ENCODE results near the gene ATP7B. TPM values are rescaled to one million over a fixed set of nuclear protein-coding genes. Genes with fewer than 3 reads are reported as not detected.
A peak's percentile ranks its signal among the peaks of the same experiment; 100 is the strongest.

ATP7B gene
- total RNA-seq, 1 experiment from 2014 or later: 11.6 TPM

DNA sequence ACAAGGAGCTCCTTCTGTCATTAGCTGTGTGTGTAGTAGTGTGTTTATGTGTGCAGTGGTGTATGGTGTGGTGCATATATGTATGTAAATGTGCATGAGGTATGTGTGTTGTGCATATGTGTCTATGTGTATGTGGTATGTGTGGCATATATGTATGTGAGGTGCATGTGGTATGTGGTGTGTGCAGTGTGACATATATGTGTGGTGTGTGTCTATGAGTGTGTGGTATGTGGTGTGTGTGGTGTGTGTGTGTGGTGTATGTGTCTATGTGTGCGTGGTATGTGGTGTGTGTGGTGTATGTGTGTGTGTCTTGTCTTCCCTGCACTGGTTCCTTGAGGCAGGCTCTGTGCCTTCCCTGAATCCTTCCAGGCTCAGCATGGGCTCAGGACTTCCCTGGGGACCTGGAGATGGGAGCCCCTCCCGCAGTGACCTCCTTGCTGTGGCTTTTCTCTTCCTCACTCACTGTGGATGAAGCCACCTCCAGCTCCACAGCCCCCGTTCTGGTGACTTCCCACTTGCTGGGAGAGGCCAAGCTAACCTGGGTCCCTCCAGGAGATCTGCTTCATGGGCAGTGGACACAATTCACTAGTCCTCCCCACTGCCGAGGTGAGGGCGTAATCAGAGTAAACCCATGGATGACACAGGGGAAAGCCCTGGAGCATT is 85.3 kb downstream of the ATP7B start:
- CTCF ChIA-PET: no interaction called here

DNA sequence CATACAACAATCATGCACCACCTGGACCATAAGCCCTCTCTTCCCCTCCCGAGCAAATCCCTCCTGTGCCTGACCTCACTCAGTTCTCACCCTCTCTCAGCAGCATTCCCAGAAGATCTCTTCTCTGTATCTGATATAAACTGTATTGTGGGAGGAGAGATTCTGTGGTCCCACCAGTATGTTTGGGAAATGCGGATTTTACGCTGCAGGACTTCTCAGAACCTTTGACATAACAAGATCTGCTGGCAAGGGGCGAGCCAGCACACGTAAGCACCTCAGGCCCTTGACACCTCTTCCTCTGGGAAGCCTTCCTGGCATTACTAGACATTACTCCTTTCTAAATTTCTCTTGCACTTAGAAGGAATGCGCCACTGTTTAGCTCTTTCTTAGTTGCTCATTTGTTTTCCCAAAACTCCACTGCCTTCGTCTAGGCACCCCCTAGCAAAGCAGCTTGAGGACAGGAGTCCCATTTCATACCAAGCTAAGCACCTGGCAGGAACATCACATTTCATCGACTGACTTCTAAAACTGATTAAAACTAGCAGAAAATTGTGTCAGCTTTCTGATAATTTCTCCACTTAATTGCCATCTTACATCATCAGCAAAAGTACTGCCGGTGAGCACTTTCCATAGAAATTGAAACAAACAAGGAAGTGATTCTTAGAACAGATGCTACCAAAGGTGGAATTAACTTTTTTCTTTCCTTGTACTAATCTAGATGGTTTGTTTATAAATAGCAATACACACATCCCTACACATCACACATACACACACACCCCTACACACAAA is 86.3 kb downstream of the ATP7B start:
- Mint-ChIP-seq H3K4me1 (no peaks in the 10 kb centered on the region), H3K9me3 (no peaks in the 10 kb centered on the region), H3K4me3 (no peak overlapping the region), H3K36me3 (no peaks in the 10 kb centered on the region), H3K27me3 (ENCODE audit: low read depth) (no peaks in the 10 kb centered on the region), H3K27ac (0 out of 2 replicates have a peak overlapping the region, but pooled peaks have one; percentile 15)
- ChIA-PET POLR2A (no interaction called here), CTCF (interaction anchor here (1.1 kb wide), 2 partner anchors 11 to 29 kb away, joined by 4 read pairs; no protein-coding TSS in a partner anchor)
- DNase-seq (ENCODE audit: low spot score) (no peak), ATAC-seq (no peak)
- TF ChIP-seq ZNF671 (CRISPR knock-in tag; IDR thresholded peaks at IDR 0.05) (no peak), RELA (CRISPR knock-in tag; IDR thresholded peaks at IDR 0.05; ENCODE audit: borderline replicate concordance) (no peak), FOXJ3 (CRISPR knock-in tag; IDR thresholded peaks at IDR 0.05; ENCODE audit: borderline replicate concordance) (no peak), PRRX2 (CRISPR knock-in tag; IDR thresholded peaks at IDR 0.05) (no peak), GABPB1 (CRISPR knock-in tag; IDR thresholded peaks at IDR 0.05) (no peak), KAT7 (CRISPR knock-in tag; IDR thresholded peaks at IDR 0.05; ENCODE audit: borderline replicate concordance) (no peak), GTF2I (CRISPR knock-in tag; conservative IDR thresholded peaks at IDR 0.05) (no peak), ETV6 (CRISPR knock-in tag; IDR thresholded peaks at IDR 0.05) (no peak), CREM (CRISPR knock-in tag; IDR thresholded peaks at IDR 0.05) (no peak)
- TF ChIP-seq, protein P1, sequence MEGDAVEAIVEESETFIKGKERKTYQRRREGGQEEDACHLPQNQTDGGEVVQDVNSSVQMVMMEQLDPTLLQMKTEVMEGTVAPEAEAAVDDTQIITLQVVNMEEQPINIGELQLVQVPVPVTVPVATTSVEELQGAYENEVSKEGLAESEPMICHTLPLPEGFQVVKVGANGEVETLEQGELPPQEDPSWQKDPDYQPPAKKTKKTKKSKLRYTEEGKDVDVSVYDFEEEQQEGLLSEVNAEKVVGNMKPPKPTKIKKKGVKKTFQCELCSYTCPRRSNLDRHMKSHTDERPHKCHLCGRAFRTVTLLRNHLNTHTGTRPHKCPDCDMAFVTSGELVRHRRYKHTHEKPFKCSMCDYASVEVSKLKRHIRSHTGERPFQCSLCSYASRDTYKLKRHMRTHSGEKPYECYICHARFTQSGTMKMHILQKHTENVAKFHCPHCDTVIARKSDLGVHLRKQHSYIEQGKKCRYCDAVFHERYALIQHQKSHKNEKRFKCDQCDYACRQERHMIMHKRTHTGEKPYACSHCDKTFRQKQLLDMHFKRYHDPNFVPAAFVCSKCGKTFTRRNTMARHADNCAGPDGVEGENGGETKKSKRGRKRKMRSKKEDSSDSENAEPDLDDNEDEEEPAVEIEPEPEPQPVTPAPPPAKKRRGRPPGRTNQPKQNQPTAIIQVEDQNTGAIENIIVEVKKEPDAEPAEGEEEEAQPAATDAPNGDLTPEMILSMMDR (IDR thresholded peaks at IDR 0.05): no peak
- TF ChIP-seq, protein P2, sequence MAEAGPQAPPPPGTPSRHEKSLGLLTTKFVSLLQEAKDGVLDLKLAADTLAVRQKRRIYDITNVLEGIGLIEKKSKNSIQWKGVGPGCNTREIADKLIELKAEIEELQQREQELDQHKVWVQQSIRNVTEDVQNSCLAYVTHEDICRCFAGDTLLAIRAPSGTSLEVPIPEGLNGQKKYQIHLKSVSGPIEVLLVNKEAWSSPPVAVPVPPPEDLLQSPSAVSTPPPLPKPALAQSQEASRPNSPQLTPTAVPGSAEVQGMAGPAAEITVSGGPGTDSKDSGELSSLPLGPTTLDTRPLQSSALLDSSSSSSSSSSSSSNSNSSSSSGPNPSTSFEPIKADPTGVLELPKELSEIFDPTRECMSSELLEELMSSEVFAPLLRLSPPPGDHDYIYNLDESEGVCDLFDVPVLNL (CRISPR knock-in tag; IDR thresholded peaks at IDR 0.05; ENCODE audit: borderline replicate concordance, low read depth): no peak
- TF ChIP-seq, protein P3, sequence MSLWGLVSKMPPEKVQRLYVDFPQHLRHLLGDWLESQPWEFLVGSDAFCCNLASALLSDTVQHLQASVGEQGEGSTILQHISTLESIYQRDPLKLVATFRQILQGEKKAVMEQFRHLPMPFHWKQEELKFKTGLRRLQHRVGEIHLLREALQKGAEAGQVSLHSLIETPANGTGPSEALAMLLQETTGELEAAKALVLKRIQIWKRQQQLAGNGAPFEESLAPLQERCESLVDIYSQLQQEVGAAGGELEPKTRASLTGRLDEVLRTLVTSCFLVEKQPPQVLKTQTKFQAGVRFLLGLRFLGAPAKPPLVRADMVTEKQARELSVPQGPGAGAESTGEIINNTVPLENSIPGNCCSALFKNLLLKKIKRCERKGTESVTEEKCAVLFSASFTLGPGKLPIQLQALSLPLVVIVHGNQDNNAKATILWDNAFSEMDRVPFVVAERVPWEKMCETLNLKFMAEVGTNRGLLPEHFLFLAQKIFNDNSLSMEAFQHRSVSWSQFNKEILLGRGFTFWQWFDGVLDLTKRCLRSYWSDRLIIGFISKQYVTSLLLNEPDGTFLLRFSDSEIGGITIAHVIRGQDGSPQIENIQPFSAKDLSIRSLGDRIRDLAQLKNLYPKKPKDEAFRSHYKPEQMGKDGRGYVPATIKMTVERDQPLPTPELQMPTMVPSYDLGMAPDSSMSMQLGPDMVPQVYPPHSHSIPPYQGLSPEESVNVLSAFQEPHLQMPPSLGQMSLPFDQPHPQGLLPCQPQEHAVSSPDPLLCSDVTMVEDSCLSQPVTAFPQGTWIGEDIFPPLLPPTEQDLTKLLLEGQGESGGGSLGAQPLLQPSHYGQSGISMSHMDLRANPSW (CRISPR knock-in tag; conservative IDR thresholded peaks at IDR 0.05; ENCODE audit: low read depth): no peak
- TF ChIP-seq, protein P4, sequence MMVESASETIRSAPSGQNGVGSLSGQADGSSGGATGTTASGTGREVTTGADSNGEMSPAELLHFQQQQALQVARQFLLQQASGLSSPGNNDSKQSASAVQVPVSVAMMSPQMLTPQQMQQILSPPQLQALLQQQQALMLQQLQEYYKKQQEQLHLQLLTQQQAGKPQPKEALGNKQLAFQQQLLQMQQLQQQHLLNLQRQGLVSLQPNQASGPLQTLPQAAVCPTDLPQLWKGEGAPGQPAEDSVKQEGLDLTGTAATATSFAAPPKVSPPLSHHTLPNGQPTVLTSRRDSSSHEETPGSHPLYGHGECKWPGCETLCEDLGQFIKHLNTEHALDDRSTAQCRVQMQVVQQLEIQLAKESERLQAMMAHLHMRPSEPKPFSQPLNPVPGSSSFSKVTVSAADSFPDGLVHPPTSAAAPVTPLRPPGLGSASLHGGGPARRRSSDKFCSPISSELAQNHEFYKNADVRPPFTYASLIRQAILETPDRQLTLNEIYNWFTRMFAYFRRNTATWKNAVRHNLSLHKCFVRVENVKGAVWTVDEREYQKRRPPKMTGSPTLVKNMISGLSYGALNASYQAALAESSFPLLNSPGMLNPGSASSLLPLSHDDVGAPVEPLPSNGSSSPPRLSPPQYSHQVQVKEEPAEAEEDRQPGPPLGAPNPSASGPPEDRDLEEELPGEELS (CRISPR knock-in tag; IDR thresholded peaks at IDR 0.05): no peak
- TF ChIP-seq, protein P5, sequence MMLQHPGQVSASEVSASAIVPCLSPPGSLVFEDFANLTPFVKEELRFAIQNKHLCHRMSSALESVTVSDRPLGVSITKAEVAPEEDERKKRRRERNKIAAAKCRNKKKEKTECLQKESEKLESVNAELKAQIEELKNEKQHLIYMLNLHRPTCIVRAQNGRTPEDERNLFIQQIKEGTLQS (CRISPR knock-in tag; conservative IDR thresholded peaks at IDR 0.05): no peak

More for the DNA sequence above, 85.3 kb downstream of the ATP7B start:
- DNase-seq (ENCODE audit: low spot score): no peak
- Mint-ChIP-seq H3K27ac (no peak overlapping the region), H3K9me3 (no peaks in the 10 kb centered on the region), H3K27me3 (ENCODE audit: low read depth) (no peaks in the 10 kb centered on the region), H3K4me3 (no peak overlapping the region), H3K4me1 (no peaks in the 10 kb centered on the region), H3K36me3 (no peaks in the 10 kb centered on the region)
- POLR2A ChIA-PET: no interaction called here
- TF ChIP-seq, protein P4 (CRISPR knock-in tag; IDR thresholded peaks at IDR 0.05): no peak
- TF ChIP-seq, protein P6, sequence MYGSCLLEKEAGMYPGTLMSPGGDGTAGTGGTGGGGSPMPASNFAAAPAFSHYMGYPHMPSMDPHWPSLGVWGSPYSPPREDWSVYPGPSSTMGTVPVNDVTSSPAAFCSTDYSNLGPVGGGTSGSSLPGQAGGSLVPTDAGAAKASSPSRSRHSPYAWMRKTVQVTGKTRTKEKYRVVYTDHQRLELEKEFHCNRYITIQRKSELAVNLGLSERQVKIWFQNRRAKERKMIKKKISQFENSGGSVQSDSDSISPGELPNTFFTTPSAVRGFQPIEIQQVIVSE (CRISPR knock-in tag; IDR thresholded peaks at IDR 0.05; ENCODE audit: borderline replicate concordance): no peak
- TF ChIP-seq, protein P7, sequence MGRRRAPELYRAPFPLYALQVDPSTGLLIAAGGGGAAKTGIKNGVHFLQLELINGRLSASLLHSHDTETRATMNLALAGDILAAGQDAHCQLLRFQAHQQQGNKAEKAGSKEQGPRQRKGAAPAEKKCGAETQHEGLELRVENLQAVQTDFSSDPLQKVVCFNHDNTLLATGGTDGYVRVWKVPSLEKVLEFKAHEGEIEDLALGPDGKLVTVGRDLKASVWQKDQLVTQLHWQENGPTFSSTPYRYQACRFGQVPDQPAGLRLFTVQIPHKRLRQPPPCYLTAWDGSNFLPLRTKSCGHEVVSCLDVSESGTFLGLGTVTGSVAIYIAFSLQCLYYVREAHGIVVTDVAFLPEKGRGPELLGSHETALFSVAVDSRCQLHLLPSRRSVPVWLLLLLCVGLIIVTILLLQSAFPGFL (CRISPR knock-in tag; IDR thresholded peaks at IDR 0.05; ENCODE audit: borderline replicate concordance): no peak
- no peak for TF ChIP-seq SOX15 (CRISPR knock-in tag; IDR thresholded peaks at IDR 0.05)
- TF ChIP-seq TEAD1 (CRISPR knock-in tag; IDR thresholded peaks at IDR 0.05): no peak
- no peak for TF ChIP-seq ZNF232 (CRISPR knock-in tag; IDR thresholded peaks at IDR 0.05)
- no peak for TF ChIP-seq ZNF263 (CRISPR knock-in tag; IDR thresholded peaks at IDR 0.05; ENCODE audit: low read depth)
- ATAC-seq: no peak
